GM19438 (cell line): Measurements from ENCODE around the gene CYCS.
"Not testable (repeated sequence)": the region's sequence is repeated elsewhere in the genome, so short reads cannot be mapped to it uniquely, and the experiment has no call there.

Source experiments
- ATAC-seq: cut with Tn5 transposase; IDR thresholded peaks from one replicate; pipeline ENCODE4 v1.9.1; 2021; ENCODE audit warnings: low read depth; ENCODE audit not compliant: unreplicated experiment

CYCS gene

GRCh38 chr7:25119102-25119501 is 6.0 kb downstream of the CYCS start:
- ATAC-seq: no peak

DNA sequence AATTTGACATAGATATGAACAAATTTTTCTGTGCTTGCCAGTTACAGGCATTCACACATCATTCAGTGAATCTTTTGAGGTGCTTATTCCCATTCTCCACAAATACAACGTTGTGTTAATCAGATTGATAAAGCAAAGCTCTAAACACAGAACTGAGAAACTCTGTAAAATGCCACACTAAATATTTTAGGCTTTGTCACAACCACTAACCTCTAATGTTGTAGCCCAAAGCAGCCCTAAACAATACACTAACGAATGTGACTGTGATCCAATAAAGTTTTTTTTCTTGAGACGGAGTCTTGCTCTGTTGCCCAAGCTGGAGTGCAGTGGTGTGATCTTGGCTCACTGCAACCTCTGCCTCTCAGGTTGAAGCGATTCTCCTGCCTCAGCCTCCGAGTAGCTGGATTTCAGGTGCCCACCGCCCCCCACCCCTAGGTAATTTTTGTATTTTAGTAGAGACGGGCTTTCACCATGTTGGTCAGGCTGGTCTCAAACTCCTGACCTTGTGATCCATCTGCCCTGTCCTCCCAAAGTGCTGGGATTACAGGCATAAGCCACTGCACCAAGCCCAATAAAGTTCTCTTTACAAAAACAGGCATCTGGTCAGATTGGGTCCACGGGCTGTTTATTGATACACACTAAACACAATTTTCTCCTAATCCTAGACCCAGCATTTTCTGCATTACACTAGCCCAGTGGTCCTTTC is 6.9 kb downstream of the CYCS start:
- ATAC-seq: peak; percentile 33

DNA sequence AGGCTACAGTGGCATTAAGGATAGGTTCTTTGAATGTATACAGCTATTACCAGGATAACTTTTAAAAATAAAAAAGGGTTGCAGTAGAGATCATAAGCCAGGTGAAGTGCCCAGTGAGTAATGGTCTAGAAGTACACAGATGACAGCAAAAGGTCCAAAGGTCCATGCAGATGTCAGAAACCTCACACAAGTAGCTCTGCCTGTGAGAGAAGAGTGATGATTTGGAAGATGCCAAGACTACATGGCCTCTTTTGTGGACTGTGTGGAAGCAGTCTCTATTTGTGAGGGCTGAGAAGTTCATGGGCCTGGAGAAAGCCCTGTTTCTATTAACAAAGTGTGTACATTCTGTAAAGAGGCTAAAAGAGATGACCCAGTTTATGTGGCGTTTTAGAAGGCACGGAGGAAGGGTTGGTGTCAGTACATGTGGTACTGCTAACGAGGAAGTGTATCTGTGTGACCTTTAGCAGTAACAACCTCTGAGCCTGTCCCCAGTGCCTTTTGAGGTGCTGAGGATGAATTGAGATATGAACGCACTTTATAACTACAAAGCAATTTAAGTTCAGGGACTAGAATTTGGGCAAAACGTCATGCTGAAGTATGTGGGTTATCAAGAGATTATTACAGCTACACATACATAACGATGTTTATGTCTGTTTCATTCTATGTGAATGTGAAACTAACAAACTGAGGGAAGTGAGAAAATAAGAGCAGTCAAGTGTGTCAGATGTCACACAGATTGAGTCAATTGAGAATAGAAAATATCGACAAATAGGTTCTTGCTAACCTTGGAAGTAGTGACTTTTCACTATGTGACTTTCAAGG is 7.6 kb downstream of the CYCS start:
- ATAC-seq: peak; percentile 87

DNA sequence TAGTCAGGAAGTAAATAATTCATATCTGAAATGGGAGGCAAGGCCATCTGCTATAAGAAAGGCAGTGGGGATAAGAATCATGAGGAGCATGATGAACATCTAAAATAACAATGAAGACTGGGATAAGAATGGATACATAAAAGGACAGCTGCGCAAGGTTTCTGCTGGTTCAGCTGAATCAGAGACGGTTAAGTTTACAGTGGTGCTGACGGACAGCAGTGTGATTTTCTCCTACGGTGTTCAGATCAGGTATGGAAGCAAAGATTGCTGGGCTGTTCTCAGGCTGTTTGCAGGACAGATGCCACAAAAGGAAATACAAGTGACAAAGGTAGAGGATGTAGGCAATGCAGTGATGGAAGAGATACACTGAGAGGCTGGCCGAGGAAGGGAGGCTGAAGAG is 8.4 kb downstream of the CYCS start:
- no peak for ATAC-seq

GRCh38 chr7:25110514-25110913 is 14.5 kb downstream of the CYCS start:
- ATAC-seq: not testable (repeated sequence)

GRCh38 chr7:25109276-25109675 is 15.8 kb downstream of the CYCS start:
- ATAC-seq: no peak

GRCh38 chr7:25105911-25106310 is 19.1 kb downstream of the CYCS start:
- ATAC-seq: no peak

GRCh38 chr7:25103773-25104172 is 21.3 kb downstream of the CYCS start:
- ATAC-seq: no peak

GRCh38 chr7:25101817-25102216 is 23.2 kb downstream of the CYCS start:
- no peak for ATAC-seq

DNA sequence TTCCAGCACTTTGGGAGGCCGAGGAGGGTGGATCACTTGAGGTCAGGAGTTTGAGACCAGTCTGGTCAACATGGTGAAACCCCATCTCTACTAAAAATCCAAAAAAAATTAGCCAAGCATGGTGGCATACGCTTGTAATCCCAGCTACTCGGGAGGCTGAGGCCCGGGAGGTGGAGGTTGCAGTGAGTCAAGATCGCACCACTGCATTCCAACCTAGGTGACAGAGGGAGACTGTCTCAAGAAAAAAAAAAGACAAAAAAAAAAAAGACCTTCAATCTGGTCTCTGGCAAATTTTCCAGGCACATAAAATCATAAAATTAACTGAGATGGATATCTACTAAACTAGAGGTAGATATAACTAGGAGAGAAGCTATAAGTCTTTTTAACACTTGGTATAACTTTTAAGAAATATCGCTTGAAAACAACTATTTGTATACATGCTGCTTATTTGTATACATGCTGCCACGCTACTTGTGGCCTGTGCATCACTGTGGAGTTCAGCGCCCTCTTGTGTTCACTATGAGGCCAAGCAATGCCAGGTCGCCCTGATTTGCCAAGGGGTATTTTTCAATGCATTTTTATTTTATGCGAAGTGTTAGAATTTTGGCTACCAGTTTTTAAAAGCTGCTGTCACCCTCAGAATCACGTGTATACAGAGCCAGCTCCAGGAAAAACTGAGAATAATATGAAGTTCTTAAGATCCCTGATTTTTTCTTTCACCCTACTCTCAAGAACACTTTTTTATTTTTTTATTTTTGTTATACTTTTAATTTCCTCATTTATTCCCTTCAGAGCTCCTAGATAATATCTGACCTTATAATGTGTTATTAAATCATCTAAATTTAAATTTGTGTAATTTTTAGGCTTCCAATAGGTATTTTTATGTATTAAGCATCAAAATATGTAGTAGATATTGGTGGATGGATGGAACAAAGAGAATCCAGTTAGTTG is 26.7 kb downstream of the CYCS start:
- ATAC-seq: peak; percentile 53

DNA sequence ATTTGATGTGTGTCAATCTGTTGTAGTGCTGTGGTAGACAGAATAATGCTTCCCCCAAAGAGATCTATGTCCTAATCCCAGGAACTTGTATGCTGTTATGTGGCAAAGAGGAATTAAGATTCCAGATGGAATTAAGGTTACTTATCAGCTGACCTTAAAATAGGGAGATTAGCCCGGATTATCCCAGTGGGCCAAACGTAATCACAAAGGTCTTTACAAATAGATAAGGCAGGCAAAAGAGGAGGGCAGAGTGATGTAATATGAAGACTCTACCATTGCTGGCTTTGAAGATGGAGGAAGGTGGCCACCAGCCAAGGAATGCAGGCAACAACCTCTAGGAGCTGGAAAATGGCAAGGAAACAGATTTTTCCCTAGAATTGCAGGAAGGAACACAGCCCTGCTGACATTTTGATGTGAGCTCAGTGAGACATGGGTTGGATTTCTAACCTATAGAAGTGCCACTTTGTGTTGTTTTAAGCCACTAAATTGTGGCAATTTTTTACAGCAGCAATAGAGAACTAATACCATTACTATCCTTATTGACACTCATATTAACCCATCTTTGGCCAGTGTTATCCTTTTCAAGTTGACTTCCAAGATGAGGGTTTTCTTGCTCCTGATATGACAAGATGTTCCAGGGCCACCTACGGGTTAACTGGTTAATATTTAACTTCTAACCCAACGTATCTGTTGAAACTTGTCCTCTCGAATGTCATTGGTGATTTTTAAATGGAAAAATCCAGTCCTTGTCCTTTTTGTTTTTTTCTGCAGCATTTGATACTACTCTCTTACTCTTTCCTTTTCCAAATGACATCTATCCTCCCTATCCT is 29.3 kb downstream of the CYCS start:
- ATAC-seq: no peak

- peak; percentile 84 for ATAC-seq
Observed at GRCh38 chr7:25093268-25093826, 31.7 kb downstream of the CYCS start.

- no peak for ATAC-seq
Observed at GRCh38 chr7:25091779-25092178, 33.3 kb downstream of the CYCS start.

DNA sequence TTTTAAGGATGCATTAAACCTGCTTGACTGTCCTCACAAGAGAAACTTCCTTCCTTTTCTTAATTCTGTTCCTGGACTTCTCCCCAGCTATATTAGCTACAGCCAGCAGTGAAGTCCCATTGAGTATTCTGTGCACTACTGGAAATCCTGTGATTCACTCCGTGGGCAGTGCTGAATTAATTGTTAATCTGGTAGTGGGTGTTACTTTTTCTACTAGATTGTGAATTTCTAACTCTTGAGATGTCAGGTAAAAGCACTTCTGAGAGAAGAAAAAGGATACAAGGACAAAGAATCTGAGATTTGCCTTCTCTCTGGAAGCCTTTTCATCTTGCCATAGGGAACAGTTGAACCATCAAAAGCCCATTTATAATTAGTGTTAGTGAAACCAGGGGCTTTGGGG is 33.9 kb downstream of the CYCS start:
- ATAC-seq: no peak

DNA sequence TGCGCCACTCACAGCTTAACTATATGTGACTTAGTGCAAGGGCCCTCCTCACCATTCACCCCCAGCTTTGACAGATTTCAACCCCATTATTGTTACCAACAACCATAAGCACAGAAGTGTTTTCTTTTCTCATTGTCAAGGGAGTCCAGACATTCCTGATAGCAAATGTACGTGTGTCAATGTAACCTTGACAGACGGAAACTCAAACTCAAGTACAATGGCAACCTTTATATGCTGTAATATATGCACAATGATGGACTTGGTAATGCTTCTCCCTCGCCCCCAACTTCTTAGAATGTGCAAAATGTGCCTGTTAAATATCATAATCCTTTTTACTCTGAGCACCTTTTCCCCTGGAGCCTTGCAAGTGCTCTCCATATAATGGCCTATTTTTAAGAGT is 34.7 kb downstream of the CYCS start:
- ATAC-seq: no peak

GRCh38 chr7:25087855-25088254 is 37.2 kb downstream of the CYCS start:
- ATAC-seq: peak; percentile 90

DNA sequence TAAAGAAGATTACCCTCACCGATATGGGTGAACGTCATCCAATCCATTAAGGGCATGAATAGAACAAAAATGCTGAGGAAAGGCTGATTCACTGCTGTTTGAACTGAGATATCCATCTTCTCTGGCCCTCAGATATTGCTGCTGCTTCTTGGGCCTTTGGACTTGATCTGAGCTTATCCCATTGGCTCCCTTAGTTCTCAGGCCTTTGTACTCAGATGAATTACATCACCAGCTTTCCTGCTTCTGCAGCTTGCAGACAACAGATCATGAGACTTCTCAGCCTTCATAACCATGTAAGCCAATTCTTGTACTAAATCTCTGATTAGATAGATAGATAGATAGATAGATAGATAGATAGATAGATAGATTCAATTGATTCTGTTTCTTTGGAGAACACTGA is 40.2 kb downstream of the CYCS start:
- no peak for ATAC-seq

DNA sequence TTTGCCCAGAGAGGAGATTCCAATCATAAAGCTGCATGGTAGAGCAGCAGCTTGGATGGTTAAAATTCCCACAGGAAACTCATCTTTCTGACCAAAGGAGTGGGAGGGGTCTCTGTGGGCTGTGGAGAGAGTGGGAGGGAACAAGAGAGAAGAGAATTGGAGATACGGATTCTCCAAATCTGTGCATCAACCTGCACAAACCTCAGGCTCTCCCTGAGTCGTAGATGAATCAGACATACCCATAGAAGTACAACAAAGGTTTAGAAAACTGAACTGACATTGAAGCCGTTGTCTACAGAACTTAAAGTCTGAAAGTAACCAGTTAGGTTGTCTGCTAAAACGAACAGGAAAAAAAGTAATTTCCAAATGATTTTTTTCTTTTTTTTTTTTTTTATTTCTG is 41.9 kb downstream of the CYCS start:
- ATAC-seq: no peak

DNA sequence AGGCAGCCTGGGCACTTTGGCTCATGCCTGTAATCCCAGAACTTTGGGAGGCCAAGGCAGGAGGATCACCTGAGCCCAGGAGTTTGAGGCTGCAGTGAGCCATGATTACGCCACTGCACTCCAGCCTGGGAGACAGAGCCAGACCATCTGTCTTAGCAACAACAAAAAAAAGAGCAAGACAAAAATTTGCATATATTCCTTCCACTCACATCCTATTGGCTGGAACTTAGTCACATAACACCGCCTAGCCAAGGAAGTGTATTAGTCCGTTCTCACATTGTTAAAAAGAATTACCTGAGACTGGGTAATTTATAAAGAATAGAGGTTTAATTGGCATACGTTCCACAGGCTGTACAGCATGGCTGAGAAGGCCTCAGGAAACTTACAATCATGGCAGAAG is 43.0 kb downstream of the CYCS start:
- ATAC-seq: not testable (repeated sequence)

DNA sequence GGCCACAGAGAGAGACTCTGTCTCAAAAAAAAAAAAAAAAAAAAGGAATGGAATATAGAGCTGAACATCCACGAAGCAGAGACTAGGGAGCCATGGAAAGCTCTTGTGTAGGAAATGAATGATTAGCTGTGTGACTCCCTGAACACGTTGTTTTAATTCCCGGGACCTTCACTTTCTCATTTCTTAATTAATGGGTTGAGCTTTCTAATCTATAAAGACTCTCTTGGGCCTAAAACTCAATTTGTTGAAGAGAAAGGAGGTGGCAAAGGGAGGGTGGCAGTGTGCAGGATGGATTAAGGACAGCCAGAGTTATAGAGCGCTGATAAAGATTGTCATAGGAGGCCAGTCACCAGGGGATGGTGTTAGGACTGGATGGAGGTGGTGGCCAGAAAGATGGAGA is 48.0 kb downstream of the CYCS start:
- ATAC-seq: no peak
